GDM1 (cell line): ENCODE measurements around the gene WDR33.
A peak's percentile ranks its signal among the peaks of the same experiment; 100 is the strongest.
"Not testable (repeated sequence)": the region's sequence is repeated elsewhere in the genome, so short reads cannot be mapped to it uniquely, and the experiment has no call there.

Experiments used
- DNase-seq: peaks from one replicate; lab custom pipeline; 2025; lab: John Stamatoyannopoulos, UW

Gene WDR33

GRCh38 chr2:127810619-127811396, at the start of gene WDR33:
TSS of gene WDR33 (minus strand) at chr2:127811171. CDS start at chr2:127770981, 40,190 bp downstream.
- DNase-seq, result peak; percentile 92

GRCh38 chr2:127860130-127860529, 49.2 kb upstream of the WDR33 start:
- DNase-seq, result no peak

- DNase-seq, result no peak
Measured at GRCh38 chr2:127859712-127860085, 48.7 kb upstream of the WDR33 start.

- DNase-seq, result no peak
Measured at GRCh38 chr2:127857265-127857808, 46.4 kb upstream of the WDR33 start.

- DNase-seq, result no peak
Measured at GRCh38 chr2:127853671-127854070, 42.7 kb upstream of the WDR33 start.

GRCh38 chr2:127852388-127852787, 41.4 kb upstream of the WDR33 start:
- no peak for DNase-seq

GRCh38 chr2:127847931-127848330, 37.0 kb upstream of the WDR33 start:
- no peak for DNase-seq

- DNase-seq, result no peak
Measured at GRCh38 chr2:127844973-127845372, 34.0 kb upstream of the WDR33 start.

GRCh38 chr2:127843677-127844076, 32.7 kb upstream of the WDR33 start:
- DNase-seq, result no peak

- no peak for DNase-seq
Measured at GRCh38 chr2:127841466-127842178, 30.7 kb upstream of the WDR33 start.

- DNase-seq, result no peak
Measured at GRCh38 chr2:127840893-127841292, 29.9 kb upstream of the WDR33 start.

GRCh38 chr2:127834951-127835350, 24.0 kb upstream of the WDR33 start:
- no peak for DNase-seq

GRCh38 chr2:127829845-127830246, 18.9 kb upstream of the WDR33 start:
- DNase-seq, result no peak

GRCh38 chr2:127826708-127827107, 15.7 kb upstream of the WDR33 start:
- DNase-seq, result not testable (repeated sequence)

- no peak for DNase-seq
Measured at GRCh38 chr2:127826047-127826446, 15.1 kb upstream of the WDR33 start.

GRCh38 chr2:127820080-127820668, 9.2 kb upstream of the WDR33 start:
- no peak for DNase-seq

- no peak for DNase-seq
Measured at GRCh38 chr2:127818794-127819425, 7.9 kb upstream of the WDR33 start.

- no peak for DNase-seq
Measured at GRCh38 chr2:127818241-127818640, 7.3 kb upstream of the WDR33 start.

GRCh38 chr2:127814677-127815076, 3.7 kb upstream of the WDR33 start:
- DNase-seq, result no peak

GRCh38 chr2:127812441-127812840, 1.5 kb upstream of the WDR33 start:
- DNase-seq, result not testable (repeated sequence)

- peak; percentile 58 for DNase-seq
Measured at GRCh38 chr2:127811397-127812321, 688 bp upstream of the WDR33 start.
